ENCODE data around the gene ZNF511. TPM values are rescaled to one million over a fixed set of nuclear protein-coding genes. Genes with fewer than 3 reads are reported as not detected.
A peak's percentile ranks its signal among the peaks of the same experiment; 100 is the strongest.

ZNF511 gene
- total RNA-seq, 2 donors from 2014 or later: 41.0 to 42.1 TPM

GRCh38 chr10:133326745-133327650 is 18.3 kb downstream of the ZNF511 start:
- intact Hi-C loops (cut with DNase I, micrococcal nuclease): loop anchor here in 1 of 2 donors (5.0 kb wide), 1 partner anchor 280 kb away; no protein-coding TSS in a partner anchor
- no peak for DNase-seq
- ATAC-seq: no peak

- intact Hi-C loops (cut with DNase I, micrococcal nuclease): loop anchor here in 1 of 2 donors (5.0 kb wide), 1 partner anchor 279 kb away; no protein-coding TSS in a partner anchor
- ATAC-seq: no peak
Observed at GRCh38 chr10:133327651-133328357, 19.1 kb downstream of the ZNF511 start.

DNA sequence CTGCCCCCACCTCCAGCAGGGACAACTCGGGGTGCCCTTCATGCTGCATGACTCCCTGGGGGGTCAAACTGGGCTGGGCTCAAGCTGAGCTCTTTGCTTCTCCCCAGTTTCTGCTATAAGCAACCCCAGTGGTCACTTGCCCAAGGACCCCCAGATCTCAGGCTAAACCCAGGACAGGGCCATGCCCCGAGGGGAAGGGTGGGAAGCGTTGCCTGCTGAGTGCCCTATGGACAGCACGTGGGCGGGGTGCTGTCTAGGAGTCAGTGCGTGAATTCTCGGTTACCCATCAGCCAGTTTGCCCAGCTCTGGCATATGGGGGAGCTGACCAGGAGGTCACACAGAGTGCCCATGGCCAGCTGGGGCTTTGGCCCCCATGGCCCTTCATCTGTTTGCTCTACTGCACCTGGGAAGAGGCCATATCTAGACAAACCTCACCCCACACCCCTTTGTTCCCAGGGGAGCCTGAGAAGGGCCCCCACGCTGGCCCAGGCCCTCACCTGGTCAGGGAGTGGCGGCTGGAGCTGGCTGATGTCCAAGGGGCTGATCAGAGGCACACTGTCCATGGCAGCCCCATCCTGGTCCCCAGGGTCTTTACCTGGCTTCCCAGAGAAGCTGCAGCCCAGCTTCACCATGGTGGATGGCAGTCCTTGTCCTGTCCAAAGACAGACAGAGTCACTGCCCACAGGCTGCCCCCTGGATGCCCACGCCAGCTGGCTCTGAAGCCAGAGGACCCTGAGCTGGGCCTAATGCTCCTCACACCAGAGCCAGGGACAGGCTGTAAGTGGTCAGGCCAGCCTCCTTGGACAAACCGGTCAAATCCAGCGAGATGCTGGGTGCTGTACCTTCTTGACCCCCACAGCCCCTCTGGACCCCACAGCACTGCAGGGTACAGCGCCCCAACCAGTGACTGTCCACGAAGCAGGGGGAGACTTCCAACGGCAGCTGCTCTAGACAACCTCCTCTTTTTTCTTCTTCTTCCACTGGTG is 19.9 kb downstream of the ZNF511 start:
- ATAC-seq: no peak
- no peak for DNase-seq
- intact Hi-C loops (cut with DNase I, micrococcal nuclease): loop anchor here in 1 of 2 donors (5.0 kb wide), 1 partner anchor 279 kb away; no protein-coding TSS in a partner anchor

More at GRCh38 chr10:133327651-133328357, 19.1 kb downstream of the ZNF511 start:
- DNase-seq: no peak

GRCh38 chr10:133329491-133330202 is 20.9 kb downstream of the ZNF511 start:
- peak; percentile 85 for ATAC-seq
- DNase-seq: peak; percentile 69 to 93
- intact Hi-C loops (cut with DNase I, micrococcal nuclease): loop anchor here in 1 of 2 donors (5.0 kb wide), 1 partner anchor 278 kb away; no protein-coding TSS in a partner anchor

DNA sequence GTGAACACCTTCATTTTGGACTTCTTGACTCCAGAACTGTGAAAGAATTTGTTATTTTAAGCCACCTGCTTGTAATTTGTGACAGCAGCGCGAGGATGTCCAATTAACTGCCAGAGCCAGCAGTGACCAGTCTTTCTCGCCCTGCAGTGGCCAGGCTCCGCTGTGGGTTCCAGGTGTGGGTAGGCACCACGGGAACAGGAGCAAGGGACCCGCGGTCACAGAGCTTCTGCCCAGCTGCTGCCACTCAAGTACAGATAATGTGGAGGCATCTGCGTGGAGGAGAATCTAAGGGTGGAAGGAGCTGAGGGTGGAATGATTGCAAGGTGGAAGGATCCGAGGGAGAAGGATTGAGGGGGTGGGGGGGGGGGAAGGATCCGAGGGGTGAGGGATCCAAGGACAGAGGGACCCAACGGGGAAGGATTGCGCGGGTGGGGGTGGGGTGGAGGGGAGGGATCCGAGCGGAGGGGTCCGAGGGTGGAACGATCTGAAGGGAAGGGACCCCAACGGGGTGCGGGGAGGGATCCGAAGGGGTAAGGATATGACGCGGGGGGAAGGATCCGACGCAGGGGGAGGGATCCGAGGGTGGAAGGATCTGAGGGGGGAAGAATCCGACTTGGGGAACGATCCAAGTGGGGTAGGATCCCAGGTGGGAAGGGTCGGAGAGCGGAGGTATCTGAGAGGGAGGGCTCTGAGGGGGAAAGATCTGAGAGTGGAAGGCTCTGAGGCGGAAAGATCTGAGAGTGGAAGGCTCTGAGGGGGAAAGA is 24.4 kb downstream of the ZNF511 start:
- no peak for DNase-seq
- ATAC-seq: no peak
- intact Hi-C loops (cut with DNase I, micrococcal nuclease): no loop called here

GRCh38 chr10:133334503-133335245 is 26.0 kb downstream of the ZNF511 start:
- no peak for DNase-seq
- peak; percentile 46 for ATAC-seq
- intact Hi-C loops (cut with DNase I, micrococcal nuclease): no loop called here

DNA sequence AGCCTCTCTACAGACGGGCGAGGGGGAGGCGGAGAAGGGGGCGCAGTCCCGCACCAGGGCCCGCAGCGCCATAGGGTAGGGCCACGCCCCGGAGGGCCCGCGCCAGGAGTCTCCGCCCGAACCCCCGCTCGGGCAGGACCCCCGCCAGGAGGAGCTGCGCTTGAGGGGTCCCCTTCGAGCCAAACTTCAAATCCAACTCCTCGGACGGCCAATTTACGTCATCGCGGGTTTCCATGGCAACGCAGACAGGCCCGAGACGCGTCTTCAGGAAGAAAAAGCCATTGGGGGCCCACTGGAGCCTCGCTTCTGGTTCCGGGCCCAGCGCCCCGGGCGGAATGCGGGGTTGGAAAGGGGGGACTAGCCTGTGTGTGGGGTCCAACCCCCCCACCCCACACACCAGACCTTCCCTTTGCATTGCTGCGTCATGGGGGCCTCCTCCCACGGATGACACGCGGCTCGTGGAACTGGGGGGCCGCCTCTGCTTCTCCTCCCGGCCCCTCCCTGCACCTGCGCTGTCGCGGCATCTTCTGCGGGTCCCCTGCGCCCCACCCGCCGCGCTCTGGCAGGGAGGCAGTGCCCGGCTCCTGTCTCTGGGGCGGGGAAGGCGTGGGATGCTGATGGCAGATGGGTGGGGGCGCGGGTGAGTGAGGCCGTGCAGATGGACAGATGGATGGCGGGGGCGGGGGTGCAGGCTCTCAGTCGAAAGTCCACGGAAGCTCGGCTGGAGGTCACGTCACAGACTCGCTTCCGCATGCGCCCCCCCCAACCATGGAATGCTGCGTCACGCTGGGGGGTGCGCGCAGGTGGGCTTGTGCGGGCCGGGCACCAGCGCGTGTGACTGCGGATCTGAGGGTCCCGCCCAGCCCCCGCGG is 26.8 kb downstream of the ZNF511 start:
- ATAC-seq: peak; percentile 49
- DNase-seq: peak in 1 of 2 donors; percentile 72
- intact Hi-C loops (cut with DNase I, micrococcal nuclease): no loop called here

DNA sequence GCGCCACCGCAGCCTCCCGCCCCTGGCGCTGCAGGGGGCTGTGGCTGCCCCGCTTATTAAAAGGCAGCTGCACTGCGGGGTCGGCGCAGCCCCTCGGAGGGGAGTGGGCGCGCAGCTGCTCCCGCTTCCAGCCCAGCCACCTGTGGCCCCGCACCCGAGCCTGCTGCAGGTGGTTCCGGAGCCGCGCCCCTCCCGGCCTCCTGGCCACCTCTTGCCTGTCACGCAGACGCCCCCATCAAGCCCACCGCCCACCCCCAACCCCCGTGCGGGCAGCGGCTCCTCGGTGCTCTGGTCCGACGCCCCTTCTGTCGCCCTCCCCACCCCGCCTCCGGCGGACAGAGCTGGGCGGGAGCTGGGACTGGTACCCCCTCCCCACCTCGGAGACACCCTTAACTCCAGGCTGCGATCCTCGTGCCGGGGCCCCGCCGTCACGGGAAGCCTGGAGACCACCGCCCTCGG is 27.4 kb downstream of the ZNF511 start:
- intact Hi-C loops (cut with DNase I, micrococcal nuclease): no loop called here
- ATAC-seq (peak; percentile 4), DNase-seq (no peak)

GRCh38 chr10:133336577-133337369 is 28.1 kb downstream of the ZNF511 start, which contains the start of gene CALY:
Gene CALY (minus strand): TSS chr10:133336896. CDS start chr10:133328989, 7,907 bp downstream.
- DNase-seq (peak in 1 of 2 donors; percentile 73), ATAC-seq (peak; percentile 31)
- intact Hi-C loops (cut with DNase I, micrococcal nuclease): no loop called here

GRCh38 chr10:133337370-133337725 is 28.6 kb downstream of the ZNF511 start:
- intact Hi-C loops (cut with DNase I, micrococcal nuclease): no loop called here
- ATAC-seq: no peak
- DNase-seq: no peak

DNA sequence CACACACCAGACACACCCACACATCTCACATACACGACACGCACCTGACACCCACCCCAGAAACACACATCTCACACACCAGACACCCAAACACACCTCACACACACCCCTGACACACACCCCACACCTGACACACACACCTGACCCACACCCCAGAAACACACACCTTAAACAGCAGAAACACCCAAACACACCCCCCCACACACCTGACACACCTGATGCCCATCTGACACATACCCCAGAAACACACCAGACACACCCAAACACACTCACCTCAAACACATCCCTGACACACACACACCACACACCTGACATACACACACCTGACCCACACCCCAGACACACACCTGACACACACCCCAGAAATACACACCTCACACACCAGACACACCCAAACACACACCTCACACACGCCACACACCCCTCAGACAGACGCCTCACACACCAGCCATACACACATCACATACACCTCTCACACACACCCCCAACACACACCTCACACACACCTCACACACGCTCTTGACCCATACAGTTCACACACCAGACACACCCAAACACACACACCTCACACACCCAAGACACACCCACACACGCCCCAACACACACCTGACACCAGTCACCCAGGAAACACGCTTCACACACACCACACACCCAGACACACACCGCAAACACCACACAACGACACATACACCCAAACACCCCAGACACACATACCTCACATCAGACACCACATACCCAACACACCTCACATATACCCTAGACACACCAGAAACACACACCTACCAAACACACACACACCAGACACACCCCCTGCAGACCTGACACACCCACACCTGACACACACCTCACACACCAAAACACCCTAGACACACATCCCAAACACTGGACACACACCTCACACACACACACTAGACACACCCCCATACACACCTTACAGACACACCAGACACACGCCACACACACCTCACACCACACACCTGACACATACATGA is 29.7 kb downstream of the ZNF511 start:
- intact Hi-C loops (cut with DNase I, micrococcal nuclease): no loop called here
- ATAC-seq (no peak), DNase-seq (no peak)

GRCh38 chr10:133339708-133340380 is 31.1 kb downstream of the ZNF511 start:
- DNase-seq (no peak), ATAC-seq (no peak)
- intact Hi-C loops (cut with DNase I, micrococcal nuclease): no loop called here

DNA sequence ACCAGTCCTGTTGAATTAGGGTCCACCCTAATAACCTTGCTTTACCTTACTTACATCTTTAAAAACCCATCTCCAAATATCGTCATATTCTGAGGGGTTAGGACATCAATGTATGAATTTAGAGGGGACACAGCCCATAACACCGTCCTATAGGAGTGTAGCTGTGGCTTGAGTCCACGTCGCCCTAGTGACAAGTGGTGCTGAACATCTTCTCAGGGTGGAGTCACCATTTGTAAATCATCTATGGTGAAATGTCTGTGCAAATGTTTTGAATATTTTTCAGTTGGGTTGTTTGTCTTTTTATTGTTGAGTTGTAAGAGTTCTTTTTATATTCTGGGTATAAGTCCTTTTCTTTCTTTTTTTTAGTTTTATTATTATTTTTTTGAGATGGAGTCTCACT is 33.3 kb downstream of the ZNF511 start:
- ATAC-seq (no peak), DNase-seq (no peak)
- intact Hi-C loops (cut with DNase I, micrococcal nuclease): no loop called here
